ENCODE results near the gene PGLYRP2.

Gene PGLYRP2

DNA sequence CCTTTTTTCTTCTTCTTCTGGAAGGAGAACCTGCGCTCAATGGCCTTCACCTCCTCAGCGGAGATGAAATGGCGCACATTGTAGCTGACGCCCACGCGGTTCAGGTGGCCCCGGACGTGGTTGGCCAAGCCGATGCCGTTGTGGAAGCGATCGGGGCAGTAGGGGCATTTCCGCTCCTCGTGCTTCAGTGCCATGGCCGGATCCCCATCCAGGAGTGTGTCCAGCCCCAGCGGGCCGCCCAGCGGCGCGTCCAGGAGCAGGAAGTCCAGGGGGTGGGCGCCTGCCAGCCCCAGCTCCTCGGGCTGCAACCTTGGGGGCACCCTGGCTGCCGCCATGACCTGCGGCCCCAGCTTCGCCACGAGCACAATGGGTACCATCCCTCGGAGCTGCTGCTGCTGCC, 40.7 kb downstream of the PGLYRP2 start:
- no peak for DNase-seq

DNA sequence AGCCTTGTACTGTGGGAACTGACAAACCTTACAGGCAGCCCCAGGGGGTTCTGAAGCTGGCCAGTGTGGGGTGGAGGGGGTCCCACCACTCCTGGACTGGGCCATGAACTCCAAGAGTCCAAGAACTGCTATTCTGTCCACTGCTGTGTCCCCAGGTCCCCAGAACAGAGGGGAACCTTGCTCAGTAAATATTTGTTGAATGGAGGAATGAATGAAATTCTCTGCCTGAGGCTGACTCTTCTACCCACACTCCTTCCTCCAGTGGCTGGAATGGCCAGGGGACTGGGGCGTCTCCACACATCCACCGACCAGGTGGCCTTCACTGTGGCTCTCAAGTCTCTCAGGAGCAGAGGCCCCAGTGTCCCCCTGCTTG, 41.2 kb downstream of the PGLYRP2 start:
- no peak for DNase-seq

DNA sequence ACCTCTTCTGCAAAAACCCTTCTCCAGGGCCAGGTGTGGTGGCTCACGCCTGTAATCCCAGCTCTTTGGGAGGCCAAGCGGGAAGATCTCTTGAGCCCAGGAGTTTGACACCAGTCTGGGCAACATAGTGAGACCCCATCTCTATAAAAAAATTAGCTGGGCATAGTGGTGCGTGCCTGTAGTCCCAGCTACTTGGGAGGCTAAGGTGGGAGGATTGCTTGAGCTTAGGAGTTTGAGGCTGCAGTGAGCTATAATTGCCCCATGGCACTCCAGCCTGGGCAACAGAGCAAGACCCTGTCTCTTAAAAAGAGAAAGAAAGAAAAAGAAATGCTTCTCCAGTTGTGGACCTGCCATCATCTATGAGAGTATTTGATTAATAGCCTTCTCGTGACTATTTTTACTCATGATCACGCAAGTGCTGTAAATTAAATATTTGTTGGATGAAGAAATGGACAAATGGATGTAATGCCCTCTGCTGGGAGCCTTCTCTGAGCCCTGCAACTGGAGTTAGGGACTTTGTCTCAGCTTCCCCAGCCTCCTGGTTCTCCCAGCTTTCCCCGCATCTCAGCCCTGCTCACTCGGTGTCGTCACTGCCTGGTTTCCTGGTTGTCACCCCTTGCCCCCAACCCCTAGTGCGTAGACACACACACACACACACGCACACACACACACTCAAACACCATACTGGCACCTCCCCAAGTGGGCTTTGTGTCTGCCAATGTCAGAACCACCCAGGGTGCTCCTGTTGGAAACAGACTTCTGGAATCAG, 41.8 kb downstream of the PGLYRP2 start:
- DNase-seq = no peak

DNA sequence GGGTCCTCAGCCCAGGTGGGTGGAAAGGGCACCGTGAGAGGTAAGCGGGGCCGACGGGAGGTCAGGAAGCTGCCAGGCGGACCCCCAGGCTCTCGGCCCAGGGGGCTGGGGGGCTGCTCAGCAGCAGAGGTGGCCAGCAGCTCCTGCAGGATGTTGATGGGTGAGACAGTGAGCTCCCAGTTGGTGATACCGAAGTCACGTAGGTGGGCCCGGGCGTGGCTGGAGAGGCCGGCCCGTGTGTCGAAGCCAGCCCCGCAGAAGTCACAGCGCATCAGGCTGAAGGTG, 42.5 kb downstream of the PGLYRP2 start:
- no peak for DNase-seq

DNA sequence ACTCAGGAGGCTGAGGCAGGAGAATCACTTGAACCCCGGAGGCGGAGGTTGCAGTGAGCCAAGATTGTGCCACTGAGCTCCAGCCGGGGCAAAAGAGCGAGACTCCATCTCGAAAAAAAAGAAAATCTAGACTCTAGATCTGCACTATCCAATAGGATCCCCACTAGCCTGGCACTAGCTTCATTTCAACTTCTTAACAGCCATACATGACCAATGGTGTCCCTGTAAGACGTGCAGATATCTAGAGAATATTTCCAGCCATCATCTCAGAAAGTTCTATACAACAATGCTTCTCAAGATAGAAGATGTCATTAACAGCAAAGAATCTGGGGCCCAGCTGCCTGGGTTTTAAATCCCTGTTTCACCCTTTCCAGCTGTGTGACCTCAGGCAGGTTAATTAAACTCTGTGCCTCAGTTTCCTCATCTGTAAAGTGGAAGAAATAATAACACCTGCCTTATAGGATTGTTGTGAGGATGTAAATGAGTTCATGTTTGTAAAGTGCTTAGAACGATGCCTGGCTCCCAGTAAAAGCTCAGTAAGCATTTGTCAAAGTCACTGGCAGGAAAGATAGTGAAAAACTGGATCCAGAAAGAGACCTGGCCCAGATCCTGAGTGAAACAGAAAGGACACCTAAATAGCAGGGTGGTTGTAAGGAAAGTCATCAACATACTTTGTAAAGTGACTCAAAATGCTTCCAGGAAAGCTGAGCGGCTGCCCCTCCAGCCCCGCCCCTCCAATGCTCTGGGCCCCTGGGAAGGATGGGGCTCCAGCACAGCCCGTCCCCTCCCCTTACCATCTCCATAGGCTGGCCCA, 43.1 kb downstream of the PGLYRP2 start:
- DNase-seq = no peak

DNA sequence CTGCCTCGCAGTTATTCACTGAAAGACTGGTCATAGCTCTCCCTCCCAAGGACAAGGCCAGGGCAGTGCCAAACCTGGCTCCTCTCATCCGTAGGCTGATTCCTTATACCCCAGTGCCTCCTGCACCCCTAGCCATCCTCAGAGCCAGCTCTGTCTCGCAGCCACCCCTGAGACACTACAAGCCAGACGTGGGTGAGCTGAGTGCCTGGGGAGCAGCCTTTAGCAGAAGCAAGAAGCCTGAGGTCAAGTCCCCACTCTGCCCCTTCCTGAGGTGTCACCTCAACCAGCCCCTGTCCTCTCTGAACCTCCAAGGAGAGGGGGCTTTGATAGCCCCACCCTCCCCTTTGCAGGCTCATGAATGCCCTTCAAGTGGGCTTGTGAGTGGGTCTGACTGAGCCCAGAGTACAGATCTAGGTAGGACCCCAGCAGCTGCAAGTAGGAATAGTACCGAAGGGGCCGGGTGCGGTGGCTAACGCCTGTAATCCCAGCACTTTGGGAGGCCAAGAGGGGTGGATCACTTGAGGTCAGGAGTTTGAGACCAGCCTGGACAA, 45.7 kb downstream of the PGLYRP2 start:
- no peak for DNase-seq

DNA sequence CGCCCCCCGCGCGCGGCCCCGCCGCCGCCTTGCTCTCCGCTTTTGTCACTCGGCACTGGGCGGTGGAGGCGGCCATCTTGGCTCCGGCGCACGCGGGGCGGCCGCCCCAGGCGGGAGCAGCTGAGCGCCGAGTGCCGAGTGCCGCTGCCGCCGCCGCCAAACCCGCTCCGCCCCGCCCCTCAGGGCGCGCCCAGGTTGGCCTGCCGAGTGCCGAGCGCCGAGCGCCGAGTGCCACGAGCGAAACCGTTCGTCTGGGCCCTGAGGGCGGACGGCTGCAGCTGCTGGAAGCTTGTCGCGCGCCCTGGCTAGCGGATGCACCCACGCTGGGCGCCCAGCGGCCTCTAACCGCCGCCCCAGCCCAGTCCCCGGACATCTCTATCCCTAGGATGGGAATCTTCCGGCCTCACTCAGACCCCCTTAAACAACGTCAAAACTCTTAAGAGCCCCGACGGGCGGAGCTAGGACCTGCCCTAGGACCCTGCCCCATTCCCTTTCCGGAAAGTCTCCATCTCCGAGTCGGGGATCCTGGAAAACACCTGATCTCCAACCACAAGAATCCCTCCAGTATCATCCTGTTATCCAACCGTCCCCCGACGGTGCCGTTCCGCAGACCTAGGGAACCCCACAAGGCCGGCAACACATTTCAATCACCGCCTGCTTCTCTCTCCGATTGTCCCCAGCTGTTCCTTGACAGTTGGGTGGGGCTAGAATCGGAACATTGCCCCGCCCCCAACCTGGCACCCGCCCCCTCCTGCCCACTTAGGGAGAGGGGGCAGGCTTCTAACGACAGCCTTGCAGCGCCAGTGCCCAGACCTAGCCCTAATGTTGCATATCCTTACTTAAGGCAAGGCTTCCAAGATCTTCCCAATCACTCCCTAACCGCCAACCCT, 46.4 kb downstream of the PGLYRP2 start:
- DNase-seq = peak; percentile 89 to 91

DNA sequence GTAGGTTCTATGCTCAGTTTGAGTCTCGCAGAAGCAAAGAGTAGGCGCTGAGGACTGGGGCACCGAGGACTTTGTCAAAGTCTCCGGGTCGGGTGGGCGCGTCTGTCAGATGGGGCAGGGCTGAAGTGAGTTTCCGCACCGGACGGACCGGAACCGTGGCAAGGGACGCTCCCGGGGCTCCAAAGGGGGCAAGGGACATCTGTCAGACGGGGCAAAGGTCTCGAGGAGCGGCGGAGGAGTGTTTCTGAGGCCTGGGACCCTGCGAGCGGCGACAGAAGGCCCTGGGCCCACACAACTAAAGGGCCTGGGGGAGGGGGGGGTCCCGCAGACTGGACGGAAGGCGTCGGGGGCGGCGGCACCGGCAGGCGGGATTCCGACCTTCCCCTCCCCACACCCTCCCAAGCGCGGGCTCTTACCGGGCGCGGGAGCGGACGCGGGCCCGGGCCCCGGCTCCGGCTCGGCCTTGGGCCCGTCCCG, 47.2 kb downstream of the PGLYRP2 start:
- DNase-seq = peak in 1 of 2 donors; percentile 29

DNA sequence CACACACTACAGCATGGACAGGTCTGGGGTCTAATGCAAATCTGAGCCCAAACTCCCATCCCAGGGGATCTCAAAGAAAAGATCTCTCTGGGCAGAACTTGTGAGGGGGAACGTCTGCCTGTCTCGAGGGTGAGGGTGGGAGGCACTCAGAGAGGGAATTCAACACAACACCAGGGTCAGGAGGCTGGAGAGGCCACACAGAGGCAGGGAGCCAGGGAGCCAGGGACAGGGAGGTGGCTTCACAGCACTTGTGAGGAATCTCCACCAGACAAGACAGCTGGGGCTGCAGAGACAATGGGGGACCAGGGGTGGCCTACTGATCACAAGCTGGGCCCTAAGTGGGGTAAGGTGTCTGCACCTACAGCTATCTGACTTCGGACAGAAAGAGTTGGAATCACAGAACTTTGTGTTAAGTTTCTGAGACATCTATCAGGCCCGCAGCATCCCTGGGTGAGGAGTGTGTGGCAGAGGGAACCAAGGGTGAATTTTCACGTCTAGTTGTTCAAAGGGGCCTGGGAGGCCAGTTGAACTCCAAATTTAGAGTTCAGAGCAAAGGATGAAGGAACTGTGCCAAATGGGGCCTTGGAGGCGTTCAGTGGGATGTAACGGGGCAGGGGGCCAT, 47.8 kb downstream of the PGLYRP2 start:
- no peak for DNase-seq

DNA sequence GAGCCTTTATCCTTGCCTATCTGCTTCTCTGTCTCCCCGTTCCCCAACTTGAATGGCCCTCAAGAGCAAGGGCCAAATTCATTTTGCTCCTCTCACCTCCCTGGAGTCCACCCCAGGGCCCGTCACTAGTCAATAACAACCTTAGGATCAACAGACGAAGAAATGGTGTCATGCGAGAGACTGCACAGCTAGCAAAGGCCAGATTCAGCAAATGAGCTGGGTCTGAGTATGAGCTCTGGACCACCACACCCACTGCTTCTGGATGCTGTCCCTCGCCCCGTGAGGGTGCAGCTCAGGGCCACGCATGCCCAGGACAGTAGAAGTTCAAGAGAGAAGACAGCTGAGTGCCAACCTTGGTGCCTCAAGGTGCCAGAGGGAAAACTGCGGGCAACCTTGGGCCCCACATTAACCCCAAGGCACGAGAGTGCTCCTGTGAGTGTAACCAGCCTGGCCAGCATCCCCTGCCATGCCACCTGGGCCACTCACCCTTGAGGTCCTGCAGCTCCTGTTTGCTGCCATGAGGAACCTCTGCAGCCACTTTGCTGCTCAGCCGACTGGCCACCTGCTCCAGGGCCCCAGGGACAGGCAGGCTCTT, 48.7 kb downstream of the PGLYRP2 start:
- DNase-seq = no peak

DNA sequence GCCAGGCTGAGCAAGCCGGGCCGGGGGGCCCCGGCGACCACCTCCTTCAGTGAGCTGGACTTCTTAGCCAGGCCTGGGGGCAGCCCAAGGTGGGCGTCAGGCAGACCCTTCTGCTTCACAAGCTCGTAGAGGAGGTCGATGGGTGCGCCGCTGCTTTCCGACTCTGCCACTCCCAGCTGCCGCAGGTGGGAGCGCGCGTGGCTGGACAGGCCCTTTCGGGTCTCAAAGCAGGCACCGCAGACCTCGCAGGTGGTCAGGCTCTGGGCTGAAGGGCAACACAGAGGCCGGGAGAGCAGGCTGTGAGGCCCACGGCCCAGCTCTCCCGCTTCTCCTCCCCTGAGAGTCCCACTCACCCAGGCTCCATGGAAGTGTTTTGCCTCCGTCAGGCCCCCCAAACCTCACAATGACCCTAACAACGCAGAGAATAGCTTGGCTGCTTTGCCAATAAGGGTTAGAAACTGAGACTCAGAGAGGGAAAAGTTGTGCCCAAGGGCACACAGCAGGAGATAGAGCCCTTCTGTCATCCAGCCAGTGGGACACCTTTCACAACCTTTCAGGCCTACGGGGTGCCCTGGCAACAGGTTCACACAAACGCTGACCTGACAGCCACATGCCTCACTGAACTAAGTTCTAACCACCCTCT, 49.4 kb downstream of the PGLYRP2 start:
- no peak for DNase-seq

DNA sequence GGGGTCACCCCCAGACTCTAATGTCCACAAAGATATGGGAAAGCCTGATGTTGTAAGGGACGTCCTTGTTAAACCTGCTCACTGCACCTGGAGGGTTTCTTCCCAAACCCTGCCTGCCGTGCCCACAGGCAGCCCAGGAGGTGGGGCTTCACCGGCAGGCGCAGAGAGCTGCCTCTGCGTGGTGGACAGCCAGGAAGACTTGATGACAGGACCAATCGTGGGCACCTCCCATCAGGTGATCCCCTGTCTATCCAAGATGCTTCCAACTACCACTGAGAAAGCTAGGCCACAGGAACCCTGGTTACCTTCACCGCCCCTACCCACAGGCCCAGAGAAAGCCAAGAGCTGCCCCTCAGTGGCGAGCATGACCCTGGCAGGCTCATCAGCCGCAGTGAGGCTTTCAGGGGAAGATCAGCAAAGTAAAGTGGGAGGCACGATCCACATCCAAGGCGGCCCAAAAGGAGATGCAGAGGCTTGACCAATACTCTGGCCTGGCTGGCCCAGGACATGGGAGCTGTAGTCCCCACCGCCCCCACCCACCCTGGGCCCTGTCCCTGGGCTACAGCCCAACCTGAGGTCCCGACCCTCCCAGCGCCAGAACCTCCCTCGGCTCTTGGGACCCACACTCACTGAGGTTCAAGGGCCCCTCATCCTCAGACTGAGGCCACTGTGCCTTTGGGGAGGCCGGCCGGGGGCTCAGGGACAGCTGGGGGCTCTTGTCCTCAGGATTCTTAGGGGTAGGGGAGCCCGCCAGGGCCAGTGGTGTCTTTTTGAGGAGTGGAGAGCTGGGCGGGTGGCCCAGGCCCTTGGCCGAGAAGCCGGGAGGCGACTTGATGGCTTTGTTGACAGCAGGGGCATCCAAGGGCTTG, 50.1 kb downstream of the PGLYRP2 start:
- no peak for DNase-seq

DNA sequence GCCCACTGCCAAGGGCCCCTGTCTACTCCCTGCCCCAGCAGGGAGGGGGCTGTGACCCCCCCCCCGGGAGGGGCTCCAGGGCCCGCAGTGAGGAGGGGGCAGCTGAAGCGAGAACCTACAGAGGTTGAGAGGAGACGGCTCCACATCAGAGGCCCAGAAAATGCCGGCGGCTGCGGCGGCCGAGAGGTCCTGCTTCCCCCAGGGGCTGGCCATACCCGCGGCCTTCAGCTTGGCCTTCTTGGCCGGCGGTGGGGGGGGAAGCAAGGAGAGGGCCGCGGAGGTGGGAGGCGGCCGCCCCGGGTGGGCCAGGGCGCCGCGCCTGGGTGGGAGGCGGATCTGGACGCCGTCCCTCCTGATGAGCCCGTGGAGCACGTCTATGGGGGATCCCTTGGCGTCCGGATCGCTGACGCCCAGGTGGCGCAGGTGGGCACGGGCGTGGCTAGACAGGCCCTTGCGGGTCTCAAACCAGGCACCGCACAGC, 51.3 kb downstream of the PGLYRP2 start:
- no peak for DNase-seq

DNA sequence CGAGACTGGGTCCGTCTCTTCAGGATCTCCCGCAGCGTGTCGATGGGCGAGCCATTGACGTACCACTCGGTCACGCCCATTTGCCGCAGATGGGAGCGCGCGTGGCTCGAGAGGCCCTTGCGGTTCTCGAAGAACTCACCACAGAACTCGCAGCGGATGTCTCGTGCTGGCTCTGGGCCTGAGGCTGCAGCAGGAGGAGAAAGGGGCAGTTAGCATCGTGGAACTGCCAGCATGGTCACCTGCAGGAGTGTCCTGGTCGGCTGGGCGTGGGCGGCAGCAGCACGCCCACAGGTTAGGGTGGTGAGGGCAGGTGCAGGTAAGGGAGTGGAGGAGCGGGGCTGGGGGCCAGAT, 52.0 kb downstream of the PGLYRP2 start:
- DNase-seq = no peak

DNA sequence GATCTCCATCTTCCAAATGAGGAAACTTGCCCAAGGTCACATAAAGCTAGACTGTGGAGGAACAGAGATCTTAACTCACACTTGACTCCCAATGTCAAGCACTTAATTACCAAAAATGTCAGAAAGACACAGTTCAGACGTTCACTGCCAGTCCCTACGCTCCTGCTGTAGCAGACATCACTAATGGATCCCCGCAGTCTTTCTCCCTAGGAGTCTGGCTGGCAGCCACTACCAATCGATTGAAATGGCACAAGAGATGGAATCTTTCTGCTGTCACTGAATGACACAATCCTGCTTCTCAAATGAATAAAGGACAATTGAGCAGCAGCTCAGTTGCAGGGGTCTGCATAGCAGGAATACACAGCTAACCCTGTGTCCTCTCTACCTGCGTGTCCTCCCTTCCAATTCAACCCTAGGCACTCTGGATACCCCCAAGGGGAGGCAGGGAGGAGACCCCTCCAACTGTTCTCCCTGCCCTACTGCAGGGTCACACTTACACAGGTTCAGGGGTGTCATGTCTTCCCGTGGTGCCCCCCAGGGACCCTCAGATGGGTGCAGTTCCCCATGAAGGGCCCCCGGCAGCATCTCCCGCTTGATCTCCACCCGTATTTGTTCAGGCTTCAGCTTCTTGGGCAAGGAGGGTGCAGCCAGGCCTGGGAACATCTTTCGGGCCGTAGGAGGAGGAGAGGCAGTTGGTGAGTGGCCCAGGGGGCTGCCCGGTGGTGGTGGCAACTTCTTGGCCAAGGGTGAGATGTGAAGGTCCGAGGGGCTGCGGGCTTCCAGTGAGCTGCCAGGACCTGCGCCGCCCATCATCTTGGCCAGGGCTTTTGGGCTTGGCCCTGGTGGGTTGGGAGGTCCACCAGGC, 52.6 kb downstream of the PGLYRP2 start:
- no peak for DNase-seq

DNA sequence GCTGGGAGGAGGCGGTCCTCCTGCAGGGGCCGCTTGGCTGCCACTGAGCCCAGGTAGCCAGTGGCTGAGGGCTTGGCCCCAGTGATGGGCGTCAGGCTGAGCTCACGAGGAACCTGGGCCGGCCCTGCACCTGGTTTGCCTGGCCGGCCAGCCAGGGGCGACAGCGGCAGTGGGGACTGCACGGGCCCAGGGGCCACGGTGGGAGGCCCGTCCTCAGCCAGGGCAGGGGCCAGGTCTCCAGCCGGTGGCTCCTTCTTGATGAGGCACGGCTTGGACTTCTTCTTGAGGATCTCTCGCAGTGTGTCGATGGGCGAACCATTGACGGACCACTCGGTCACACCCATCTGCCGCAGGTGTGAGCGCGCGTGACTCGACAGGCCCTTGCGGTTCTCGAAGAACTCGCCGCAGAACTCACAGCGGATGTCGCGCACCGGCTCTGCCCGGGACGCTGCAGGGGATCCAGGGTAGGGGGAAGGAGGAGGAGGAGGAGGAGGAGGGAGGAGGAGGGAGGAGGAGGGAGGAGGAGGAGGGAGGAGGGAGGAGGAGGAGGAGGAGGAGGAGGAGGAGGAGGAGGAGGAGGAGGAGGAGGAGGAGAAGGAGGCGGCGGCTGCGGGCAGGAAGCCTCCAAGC, 53.9 kb downstream of the PGLYRP2 start:
- DNase-seq = no peak

DNA sequence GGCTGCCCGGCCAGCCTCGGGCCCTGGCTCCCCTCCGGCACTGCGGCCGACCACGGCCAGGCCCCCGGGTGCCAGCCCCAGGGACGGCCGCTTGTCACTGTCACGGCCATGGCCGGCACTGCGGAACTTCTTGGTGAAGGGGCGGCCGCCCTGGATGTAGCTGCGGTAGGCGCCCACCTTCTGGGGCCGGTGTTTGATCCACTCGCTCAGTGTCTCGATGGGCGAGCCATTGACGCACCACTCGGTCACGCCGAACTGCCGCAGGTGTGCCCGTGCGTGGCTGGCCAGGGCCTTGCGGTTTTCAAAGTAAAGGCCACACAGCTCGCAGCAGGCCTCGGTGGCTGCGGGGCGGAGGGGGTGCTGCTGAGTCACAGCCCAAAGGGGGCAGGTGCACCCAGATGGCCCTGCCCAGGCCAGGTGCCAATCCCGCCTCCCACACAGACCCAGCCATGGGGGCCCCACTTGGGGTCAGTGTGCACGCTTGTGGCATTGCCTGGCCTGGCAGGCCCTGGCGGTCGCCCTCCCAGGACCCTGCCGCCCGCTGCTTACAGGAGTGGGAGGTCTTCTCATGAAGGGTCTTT, 54.5 kb downstream of the PGLYRP2 start:
- DNase-seq = no peak

DNA sequence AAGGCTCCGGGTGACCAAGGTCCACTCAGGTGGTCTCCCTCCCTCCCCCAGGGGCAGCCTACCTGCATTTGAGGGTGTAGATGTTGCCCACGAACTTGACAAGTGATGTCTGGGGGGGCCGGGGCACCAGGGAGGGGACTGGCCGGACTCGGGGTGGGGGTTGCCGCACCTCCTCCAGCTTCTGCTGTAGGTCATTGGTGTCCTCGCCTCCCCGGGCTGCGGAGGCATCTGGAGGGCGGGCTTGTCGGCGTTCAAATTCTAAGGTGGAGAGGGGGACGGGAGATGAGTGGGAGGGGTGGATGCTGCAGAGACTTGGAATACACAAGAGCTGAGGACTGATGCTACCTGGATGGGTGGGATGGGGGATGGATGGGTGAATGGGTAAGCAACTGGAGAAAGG, 55.2 kb downstream of the PGLYRP2 start:
- no peak for DNase-seq

DNA sequence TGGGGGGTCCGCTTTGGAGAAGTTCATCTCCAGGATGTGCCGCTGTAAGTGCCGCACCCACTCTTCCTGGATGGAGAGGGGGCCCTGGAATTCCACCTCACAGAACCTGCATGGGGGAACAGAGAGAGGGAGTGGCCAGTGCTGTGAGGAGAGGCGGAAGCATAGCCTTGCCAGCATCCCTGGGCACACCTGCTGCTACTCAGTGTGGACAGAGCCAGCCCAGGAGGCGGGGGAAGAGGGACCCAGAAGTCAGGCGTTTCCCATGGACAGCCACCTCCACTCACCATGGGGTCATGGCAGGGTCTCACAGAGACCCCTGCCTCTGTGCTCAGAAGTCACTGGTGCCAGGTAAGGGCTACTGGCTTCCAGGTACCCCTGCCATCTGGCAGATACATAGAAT, 56.2 kb downstream of the PGLYRP2 start:
- DNase-seq = no peak

Data from activated CD4-positive, alpha-beta T cell treated with anti-CD3 and anti-CD28 coated beads for 4 hours (primary cell).